HG02884 (cell line): ENCODE results near the gene FNIP2.
"Not testable (repeated sequence)": the region's sequence is repeated elsewhere in the genome, so short reads cannot be mapped to it uniquely, and the experiment has no call there.

Experiments used
- ATAC-seq: cut with Tn5 transposase; IDR thresholded peaks from one replicate; pipeline ENCODE4 v1.9.1; 2021; ENCODE audit warnings: mild to moderate bottlenecking, moderate library complexity; ENCODE audit not compliant: unreplicated experiment

FNIP2 gene

GRCh38 chr4:158768555-158769174, at the start of gene FNIP2:
Gene FNIP2 (plus strand): TSS chr4:158769026. CDS start chr4:158769213, 187 bp downstream.
- peak; percentile 76 for ATAC-seq

GRCh38 chr4:158721680-158722079, 47.1 kb upstream of the FNIP2 start:
- no peak for ATAC-seq

- ATAC-seq: peak; percentile 6
Observed at GRCh38 chr4:158722291-158722916, 46.4 kb upstream of the FNIP2 start.

- peak; percentile 97 for ATAC-seq
Observed at GRCh38 chr4:158722917-158723793, 45.7 kb upstream of the FNIP2 start, which contains the start of gene PPID. Gene PPID (minus strand): TSS chr4:158723396. CDS start chr4:158723288, 108 bp downstream.

GRCh38 chr4:158724637-158725036, 44.2 kb upstream of the FNIP2 start:
- ATAC-seq: no peak

DNA sequence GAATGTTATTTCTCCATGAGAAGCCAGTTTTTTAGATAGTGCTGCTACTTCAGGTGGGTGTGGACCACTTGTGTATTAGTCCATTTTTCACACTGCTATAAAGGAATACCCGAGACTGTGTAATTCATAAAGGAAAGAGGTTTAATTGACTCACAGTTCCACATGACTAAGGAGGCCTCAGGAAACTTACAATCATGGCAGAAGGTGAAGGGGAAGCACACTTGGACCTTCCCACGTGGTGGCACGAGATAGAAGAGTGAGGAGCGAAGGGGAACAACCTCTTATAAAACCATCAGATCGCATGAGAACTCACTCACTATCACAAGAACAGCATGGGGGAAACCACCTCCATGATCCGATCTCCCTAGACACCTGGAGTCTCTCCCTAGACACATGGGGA, 42.2 kb upstream of the FNIP2 start:
- no peak for ATAC-seq

DNA sequence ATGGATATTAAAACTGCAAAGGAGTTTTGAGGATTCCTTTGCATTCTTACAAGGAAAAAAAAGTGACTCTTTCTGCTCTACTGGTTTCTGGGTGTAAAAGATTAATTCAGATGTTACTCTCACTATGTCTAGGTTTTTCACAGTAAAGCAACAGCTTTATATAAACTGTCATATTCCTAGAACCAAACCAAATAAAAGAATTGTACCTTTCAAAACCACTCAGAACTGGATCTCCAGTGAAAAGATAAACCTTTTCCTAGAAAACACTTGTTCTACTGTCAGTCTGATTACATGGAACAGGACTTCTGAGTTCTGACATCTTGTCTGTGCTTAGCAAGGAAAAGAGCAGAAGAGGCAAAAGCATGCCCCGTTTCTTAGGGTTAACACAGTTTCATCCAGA, 40.6 kb upstream of the FNIP2 start:
- no peak for ATAC-seq

DNA sequence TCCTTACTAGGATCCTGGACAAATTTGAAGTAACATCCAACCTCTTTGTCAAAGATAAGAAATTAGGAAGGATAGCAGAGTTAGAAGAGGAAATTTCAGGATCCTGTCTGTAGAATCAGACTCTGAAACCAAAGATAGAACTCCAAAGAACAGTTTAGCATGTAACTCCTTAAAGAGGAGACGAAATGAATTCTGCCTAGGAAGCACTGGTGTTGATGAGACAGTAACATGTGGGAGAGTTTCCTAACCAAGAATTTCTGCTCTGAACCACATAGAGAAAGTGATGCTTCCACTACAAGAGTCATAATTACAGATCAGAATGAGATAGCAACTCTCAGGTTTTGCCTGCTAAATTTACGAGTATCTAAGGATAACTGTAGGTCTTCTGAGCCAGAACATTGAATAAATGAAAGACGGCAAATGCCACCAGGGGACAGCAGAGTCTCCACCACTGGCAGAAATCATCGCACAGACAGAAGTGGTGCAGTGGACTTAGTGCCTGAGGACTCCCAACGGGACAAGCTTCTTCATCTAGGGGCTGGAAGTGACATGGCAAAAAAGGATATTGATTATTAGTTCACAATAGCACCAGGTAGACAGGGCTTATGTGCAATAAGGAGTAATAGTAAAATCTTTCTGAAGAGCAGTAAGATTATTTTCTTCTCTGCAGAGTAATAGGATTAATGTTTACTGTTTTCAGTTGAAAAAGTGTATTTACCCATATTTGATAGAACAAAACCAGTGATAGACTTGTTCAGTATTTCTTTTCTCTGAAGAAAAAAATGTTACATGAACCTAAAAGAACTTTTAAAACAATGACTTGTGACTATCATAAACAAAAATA, 38.9 kb upstream of the FNIP2 start:
- peak; percentile 81 for ATAC-seq

- no peak for ATAC-seq
Observed at GRCh38 chr4:158738866-158739265, 30.0 kb upstream of the FNIP2 start.

DNA sequence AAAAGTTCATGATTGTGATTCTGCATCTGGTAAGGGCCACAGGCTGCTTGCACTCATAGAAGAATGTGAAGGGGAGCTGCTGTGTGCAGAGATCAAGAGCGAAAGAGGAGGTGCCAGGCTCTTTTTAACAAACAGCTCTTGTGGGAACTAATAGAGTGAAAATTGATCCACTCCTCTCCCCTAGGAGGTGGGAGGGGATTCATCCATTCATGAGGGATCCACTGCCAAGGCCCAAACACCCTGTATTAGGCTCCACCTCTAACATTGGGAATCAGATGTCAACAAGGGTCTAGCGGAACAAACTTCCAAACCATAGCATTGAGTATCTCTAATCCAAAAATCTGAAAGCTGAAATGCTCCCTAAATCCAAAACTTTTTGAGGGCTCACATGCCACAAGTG, 29.2 kb upstream of the FNIP2 start:
- ATAC-seq: no peak

DNA sequence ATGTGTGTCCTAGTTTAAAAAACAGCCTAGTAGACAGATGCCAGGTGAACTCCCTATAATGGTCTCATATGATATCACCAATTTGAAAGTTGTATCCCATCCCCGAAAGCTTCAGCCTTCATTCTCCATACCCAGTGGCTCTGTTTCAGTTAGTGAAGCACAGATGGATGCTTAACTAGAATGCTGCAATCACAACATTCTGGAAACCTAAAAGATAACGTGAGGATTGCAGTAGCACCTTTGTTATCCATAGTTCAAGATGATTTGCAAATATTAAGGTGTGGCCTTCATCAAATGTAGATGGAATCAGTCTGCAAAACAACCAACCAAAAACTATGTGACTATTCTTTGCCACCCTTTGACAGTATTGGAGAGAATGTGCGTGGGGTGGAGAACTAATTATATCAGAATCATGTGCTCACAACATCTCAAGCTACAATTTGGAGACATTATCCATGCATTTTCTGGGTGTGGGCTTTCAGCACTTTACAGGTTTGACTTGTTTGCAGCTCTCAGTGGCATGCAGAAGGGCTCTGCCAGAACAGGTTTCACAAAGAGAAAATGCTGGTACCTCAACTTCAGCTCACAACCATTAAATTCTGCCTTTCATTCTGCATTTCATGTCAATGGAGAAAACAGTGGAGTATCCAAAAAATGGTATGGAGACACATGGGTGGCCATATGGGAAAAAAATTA, 27.4 kb upstream of the FNIP2 start:
- no peak for ATAC-seq

DNA sequence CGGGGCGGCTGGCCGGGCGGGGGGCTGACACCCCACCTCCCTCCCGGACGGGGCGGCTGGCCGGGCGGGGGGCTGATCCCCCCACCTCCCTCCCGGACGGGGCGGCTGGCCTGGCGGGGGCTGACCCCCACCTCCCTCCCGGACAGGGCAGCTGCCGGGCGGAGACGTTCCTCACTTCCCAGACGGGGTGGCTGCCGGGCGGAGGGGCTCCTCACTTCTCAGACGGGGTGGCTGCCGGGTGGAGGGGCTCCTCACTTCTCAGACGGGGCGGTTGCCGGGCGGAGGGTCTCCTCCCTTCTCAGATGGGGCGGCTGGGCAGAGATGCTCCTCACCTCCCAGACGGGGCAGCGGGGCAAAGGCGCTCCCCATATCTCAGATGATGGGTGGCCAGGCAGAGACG, 22.3 kb upstream of the FNIP2 start:
- ATAC-seq: not testable (repeated sequence)

- ATAC-seq: no peak
Observed at GRCh38 chr4:158750379-158750778, 18.4 kb upstream of the FNIP2 start.

- ATAC-seq: no peak
Observed at GRCh38 chr4:158754385-158755180, 14.2 kb upstream of the FNIP2 start.

DNA sequence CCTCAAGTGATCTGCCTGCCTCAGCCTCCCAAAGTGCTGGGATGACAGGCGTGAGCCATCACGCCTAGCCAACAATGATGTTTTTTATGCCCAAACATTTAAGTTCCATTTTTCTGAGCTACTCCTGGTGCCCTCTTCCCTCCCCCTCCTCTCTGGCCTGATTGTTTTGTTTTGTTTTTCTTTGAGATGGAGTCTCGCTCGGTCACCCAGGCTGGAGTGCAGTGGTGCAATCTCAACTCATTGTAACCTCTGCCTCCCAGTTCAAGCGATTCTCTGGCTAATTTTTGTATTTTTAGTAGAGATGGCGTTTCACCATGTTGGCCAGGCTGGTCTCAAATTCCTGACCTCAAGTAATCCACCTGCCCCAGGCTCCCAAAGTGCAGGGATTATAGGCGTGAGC, 13.0 kb upstream of the FNIP2 start:
- ATAC-seq: not testable (repeated sequence)

GRCh38 chr4:158756588-158756987, 12.2 kb upstream of the FNIP2 start:
- ATAC-seq: no peak

GRCh38 chr4:158758142-158758541, 10.7 kb upstream of the FNIP2 start:
- no peak for ATAC-seq

DNA sequence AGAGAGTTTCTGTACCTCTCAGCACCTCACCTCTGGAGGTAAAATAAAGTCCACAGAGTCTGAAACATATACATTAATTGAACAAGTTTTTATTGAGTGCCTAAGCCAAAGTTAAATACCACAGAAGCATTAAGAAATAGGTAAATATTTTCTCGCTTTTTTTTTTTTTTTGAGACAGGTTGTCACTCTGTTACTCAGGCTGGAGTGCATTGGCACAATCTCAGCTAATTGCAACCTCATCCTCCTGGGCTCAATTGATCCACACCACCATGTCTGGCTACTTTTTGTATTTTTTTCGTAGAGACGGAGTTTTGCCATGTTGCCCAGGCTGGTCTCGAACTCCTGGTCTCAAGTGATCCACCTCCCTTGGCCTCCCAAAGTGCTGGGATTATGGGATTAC, 10.1 kb upstream of the FNIP2 start:
- no peak for ATAC-seq

DNA sequence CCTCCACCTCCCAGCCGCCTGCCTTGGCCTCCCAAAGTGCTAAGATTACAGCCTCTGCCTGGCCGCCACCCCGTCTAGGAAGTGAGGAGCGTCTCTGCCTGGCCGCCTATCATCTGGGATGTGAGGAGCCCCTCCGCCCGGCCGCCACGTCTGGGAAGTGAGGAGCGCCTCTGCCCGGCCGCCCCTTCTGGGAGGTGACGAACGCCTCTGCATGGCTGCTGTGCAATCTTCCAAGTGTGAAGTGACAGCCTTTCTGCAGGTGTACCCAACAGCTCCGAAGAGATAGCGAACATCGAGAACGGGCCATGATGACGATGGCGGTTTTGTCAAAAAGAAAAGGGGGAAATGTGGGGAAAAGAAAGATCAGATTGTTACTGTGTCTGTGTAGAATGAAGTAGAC, 9.3 kb upstream of the FNIP2 start:
- ATAC-seq: not testable (repeated sequence)
